PC-9 (cell line): ENCODE results near the gene RNU5B-1.
A peak's percentile ranks its signal among the peaks of the same experiment; 100 is the strongest.
"Not testable (repeated sequence)": the region's sequence is repeated elsewhere in the genome, so short reads cannot be mapped to it uniquely, and the experiment has no call there.

Source experiments
- CTCF ChIP-seq: fragments of 200-600 bp; sonication (generic); conservative IDR thresholded peaks from 2 replicates; pipeline ENCODE4 v1.6.1; 2017; ENCODE audit warnings: mixed run types, antibody characterized with exemption, mild to moderate bottlenecking, moderate library complexity
- EZH2 ChIP-seq: fragments of 200-600 bp; sonication (generic); IDR thresholded peaks from 2 replicates; pipeline ENCODE4 v1.8.0; 2017; ENCODE audit warnings: antibody characterized with exemption, low read depth

- TF ChIP-seq CTCF: peak; percentile 74
- TF ChIP-seq EZH2: not testable (repeated sequence)
These were observed 33.5 kb upstream of the RNU5B-1 start for GRCh38 chr15:65270811-65271545.
